GM18505 (cell line): Measurements from ENCODE around the gene CPA2.
"Not testable (repeated sequence)": the region's sequence is repeated elsewhere in the genome, so short reads cannot be mapped to it uniquely, and the experiment has no call there.

Experiments used
- ATAC-seq: cut with Tn5 transposase; IDR thresholded peaks from one replicate; pipeline ENCODE4 v1.9.1; 2021; ENCODE audit not compliant: unreplicated experiment
- POLR2A ChIP-seq: IDR thresholded peaks from 4 replicates; pipeline ENCODE4 v1.6.1; 2011; ENCODE audit warnings: borderline replicate concordance; ENCODE audit not compliant: insufficient read depth, insufficient read length; ENCODE audit errors: extremely low read depth

CPA2 gene

GRCh38 chr7:130240240-130240639, 26.4 kb upstream of the CPA2 start:
- no peak for ATAC-seq
- no peak for TF ChIP-seq POLR2A

GRCh38 chr7:130242198-130243014, 24.3 kb upstream of the CPA2 start:
- no peak for TF ChIP-seq POLR2A
- ATAC-seq = no peak

GRCh38 chr7:130243486-130243885, 23.2 kb upstream of the CPA2 start:
- not testable (repeated sequence) for ATAC-seq

- not testable (repeated sequence) for ATAC-seq
Measured at GRCh38 chr7:130246491-130246890, 20.2 kb upstream of the CPA2 start.

- ATAC-seq = not testable (repeated sequence)
Measured at GRCh38 chr7:130248842-130249241, 17.8 kb upstream of the CPA2 start.

- ATAC-seq = not testable (repeated sequence)
Measured at GRCh38 chr7:130249626-130250025, 17.0 kb upstream of the CPA2 start.

GRCh38 chr7:130254555-130254954, 12.1 kb upstream of the CPA2 start:
- TF ChIP-seq POLR2A = no peak

GRCh38 chr7:130256704-130257103, 10.0 kb upstream of the CPA2 start:
- ATAC-seq = no peak
- TF ChIP-seq POLR2A = no peak

More at GRCh38 chr7:130254555-130254954, 12.1 kb upstream of the CPA2 start:
- ATAC-seq = no peak

GRCh38 chr7:130258494-130259078, 8.1 kb upstream of the CPA2 start:
- TF ChIP-seq POLR2A = no peak
- no peak for ATAC-seq

- ATAC-seq = no peak
- no peak for TF ChIP-seq POLR2A
Measured at GRCh38 chr7:130262448-130262847, 4.2 kb upstream of the CPA2 start.

- ATAC-seq = no peak
- TF ChIP-seq POLR2A = no peak
Measured at GRCh38 chr7:130263130-130263529, 3.5 kb upstream of the CPA2 start.

- no peak for ATAC-seq
- TF ChIP-seq POLR2A = no peak
Measured at GRCh38 chr7:130266961-130267321, 278 bp downstream of the CPA2 start.

- no peak for ATAC-seq
- TF ChIP-seq POLR2A = no peak
Measured at GRCh38 chr7:130268463-130269317, 2.0 kb downstream of the CPA2 start.

GRCh38 chr7:130269318-130269694, 2.6 kb downstream of the CPA2 start:
- no peak for ATAC-seq
- TF ChIP-seq POLR2A = no peak

- no peak for ATAC-seq
- TF ChIP-seq POLR2A = no peak
Measured at GRCh38 chr7:130270947-130271800, 4.5 kb downstream of the CPA2 start.
